HS-27A (cell line): Measurements from ENCODE around the gene ATRIP.
A peak's percentile ranks its signal among the peaks of the same experiment; 100 is the strongest.
"Not testable (repeated sequence)": the region's sequence is repeated elsewhere in the genome, so short reads cannot be mapped to it uniquely, and the experiment has no call there.

Experiments
- DNase-seq: peaks from one replicate; pipeline ENCODE4 v3.0.0-alpha.2; 2012; ENCODE audit warnings: low read depth, missing footprints

Gene ATRIP

DNA sequence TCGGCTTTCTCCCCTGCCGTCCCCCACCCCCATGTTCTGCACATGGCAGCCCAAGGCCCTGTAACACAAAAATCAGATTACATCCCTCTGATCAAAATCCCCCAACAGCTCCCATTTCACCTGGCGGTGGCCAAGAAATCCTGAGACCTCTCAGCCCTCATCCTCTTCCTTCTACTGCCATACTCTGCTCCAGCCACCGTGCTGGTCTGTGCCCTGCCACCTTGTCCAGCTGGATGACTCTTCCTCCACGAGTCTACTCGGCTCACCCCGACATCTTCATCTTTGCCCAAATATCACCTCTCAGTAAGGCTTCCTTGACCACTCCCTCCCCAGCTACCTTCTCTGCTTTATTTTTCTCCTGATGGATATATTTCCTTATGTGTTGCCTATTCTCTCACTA, 9.7 kb upstream of the ATRIP start:
- no peak for DNase-seq

DNA sequence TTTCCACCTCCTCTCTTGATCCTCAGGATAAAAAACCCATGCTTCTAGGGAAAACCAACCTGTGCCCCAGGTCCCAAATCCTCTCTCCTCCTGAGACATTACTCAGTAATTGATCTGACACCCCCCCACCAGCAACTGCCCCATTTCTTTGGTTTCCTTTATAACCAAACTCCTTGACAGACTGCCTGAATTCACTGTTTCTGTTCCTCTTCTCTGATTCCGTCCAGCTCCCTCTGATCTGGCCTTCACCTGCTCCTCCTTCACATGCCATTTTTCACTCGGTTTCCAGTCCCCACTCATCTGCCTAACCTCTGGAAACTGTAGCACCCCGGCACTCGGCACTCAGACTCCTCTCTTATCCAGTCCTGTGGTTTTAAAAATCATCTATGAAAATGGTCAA, 8.7 kb upstream of the ATRIP start:
- no peak for DNase-seq

DNA sequence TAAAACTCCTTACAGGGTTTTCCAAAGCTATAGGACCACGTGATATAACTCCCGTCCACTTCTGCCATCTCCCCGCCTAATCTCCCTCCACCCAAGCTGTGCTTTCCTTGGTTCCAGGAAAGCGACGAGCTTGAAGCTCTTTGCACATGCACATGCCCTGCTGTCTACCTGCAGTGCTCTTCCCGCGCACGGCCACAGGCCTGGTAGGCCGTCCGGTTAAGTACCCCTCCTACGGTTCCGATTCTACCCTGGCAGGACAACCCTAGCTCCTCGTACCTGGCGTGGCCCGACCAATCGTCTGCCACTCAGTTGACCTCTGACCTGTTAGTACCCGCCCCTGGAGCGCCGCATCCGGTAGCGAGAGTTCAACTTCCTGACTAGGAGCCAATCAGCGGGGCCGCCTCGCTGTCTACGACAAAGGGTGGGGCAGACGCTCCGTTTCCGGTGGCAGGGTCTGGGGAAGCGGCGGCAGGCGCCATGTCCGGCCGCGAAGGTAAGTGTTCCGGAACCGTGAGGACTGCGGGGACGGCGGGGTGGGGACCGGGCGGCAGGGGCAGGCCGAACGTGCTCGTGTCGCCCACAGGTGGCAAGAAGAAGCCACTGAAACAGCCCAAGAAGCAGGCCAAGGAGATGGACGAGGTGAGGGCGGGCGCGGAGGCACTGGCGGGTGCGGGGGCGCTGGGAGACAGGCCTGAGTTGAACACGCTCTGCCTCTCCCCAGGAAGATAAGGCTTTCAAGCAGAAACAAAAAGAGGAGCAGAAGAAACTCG, 6.5 kb upstream of the ATRIP start, which contains the start of the genes CCDC51 and TMA7:
Gene CCDC51 (minus strand): TSS at position 300 of the 770 bp plus-strand sequence. CDS start 4,991 bp downstream, outside the sequence.
Gene TMA7 (plus strand): TSS at position 438 of the 770 bp plus-strand sequence. CDS start 40 bp downstream, at position 478.
- DNase-seq: peak; percentile 93

DNA sequence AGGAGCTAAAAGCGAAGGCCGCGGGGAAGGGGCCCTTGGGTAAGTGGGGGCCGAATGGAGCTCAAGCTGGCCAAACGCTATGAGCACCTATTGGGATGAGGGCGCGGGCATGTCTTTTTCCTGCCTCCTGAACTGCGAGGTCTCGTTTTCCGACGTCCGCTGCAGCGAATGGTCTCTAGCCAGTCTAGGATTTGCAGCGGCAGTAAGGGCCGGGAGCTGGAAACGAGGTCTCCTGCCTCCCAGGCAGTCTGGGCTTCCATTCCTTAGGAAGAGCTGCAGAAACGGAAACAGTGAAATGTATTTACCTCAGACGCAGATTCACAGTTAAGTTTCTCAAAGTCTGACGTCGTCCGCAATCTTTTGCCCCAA, 6.0 kb upstream of the ATRIP start:
- no peak for DNase-seq

DNA sequence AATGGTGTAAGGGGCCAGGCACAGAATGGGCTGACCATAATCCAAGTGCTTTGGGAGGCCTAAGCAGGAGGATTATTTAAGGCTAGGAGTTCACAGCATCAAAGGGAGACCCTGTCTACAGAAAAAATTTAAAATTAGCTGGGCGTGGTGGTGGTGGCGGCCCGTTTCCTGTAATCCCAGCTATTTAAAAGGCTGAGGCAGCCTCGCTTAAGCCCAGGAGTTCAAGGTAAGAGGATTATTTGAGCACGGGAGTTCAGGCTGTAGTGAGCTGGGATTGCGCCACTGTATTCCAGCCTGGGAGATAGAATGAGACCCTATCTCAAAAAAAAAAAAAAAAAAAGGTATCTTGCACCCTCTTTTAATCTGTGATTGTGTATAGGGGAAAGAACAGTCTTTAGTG, 4.6 kb upstream of the ATRIP start:
- DNase-seq: no peak

DNA sequence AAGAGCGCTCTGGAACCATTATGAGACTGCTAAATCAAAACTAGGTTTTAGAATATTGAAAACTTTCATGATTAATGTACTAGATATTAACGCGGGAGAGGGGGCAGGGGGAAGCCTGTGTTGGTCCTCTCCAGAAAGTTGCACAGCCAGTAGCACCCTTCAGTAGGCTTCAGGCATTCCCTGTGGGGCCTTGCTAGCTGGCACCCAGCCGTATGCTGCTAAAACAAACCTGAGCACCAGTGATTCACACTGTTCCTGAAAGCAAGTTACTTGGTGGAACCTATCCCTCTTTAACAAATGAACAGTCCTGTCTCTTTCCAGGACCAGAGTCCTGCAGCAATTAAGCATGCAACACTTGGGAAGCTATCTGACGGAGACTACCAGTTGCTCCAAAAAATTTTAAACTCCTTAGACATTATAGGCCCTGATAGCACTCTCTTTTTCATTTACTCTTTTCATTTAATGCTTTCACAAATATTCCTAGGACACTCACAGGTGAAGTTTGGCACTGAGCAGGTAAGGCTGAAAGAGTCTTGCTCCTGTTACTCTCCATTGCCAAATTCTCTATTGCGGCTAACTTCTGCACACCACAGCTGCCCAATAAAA, 1.2 kb upstream of the ATRIP start:
- no peak for DNase-seq

DNA sequence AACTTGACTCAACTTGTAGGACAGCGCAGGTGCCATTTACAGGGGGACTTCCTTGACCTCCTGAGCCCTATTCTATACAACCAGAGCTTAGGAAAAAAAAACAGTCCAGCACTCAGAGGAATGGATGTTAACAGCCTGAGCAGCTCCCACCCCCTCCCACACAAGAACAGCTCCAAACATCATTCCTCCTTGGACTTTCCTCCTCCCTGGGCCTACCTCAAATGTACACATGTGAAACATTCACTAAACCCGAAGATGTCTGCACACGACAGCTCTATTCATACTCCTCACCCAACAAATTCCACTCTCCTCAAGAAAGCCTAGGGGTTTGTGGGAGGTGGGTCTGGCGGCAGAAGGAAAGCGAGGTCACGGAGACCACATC, 503 bp upstream of the ATRIP start:
- no peak for DNase-seq

DNA sequence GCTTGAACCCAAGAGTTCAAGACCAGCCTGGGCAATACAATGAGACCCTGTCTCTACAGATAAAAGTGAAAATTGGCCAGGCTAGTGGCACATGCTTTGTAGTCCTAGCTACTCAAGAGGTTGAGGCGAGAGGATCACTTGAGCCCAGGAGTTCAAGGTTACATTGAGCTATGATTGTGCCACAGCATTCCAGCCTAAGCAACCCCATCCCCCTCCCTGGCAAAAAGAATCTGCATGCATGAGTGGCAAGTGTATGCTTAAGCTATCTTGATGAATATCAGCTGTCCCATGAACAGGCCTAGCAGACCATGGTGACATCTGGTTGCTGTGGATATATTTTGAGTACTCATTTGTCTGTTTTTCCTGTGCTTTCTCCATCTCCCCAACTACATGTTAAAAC, 4.7 kb downstream of the ATRIP start:
- DNase-seq: no peak

DNA sequence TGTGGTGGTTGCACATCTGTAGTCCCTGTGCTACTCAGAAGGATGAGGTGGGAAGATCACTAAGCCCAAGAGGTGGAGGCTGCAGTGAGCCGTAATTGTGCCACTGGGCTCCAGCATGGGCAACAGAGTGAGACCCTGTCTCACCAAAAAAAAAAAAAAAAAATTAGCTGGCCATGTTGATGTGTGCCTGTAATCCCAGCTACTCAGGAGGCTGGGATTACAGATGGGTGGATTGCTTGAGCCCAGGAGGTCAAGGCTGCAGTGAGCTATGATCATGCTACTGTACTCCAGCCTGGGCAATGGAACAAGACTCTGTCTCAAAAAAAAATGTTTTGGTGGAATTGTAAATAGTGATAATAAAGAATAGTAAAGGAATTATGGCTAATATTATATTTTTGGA, 9.9 kb downstream of the ATRIP start:
- no peak for DNase-seq

DNA sequence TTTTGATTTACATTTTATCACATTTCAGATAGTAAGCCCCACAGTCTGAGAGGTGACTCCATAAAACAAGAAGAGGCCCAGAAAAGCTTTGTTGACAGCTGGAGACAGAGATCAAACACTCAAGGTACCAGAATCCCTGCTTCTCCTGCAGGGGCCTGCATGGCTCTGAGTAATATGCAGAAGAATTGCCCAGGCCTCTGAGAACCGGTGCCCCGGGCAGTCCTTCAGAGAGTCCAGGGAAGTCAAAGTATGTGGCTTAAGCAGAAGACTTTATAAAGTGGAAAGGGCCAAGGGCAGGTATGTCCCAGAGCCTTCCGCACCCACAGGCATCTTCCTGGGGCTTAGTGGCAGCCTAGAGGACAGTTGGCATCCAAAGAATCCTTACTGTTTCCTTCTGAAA, 12.8 kb downstream of the ATRIP start:
- no peak for DNase-seq

DNA sequence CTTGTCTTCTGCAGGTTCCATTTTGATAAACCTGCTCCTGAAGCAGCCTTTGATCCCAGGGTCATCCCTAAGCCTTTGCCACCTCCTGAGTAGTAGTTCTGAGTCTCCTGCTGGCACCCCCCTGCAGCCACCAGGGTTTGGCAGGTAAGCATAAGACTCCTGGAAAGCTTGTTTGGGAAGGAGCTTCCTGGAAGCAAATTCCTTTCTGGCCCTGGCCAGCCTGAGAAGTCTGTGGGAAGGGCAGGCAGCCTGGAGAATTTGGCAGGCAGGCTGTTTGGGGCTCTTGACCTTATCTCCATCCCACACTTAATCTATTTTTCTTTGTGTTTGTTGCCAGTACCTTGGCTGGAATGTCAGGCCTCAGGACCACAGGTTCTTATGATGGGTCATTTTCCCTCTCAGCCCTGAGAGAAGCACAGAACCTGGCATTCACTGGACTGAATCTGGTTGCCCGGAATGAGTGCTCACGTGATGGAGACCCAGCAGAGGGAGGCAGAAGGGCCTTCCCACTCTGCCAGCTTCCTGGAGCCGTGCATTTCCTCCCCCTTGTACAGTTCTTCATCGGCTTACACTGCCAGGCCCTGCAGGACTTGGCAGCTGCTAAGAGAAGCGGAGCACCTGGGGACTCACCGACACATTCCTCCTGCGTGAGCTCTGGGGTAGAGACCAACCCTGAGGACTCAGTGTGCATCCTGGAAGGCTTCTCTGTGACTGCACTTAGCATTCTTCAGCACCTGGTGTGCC, 13.4 kb downstream of the ATRIP start:
- no peak for DNase-seq

DNA sequence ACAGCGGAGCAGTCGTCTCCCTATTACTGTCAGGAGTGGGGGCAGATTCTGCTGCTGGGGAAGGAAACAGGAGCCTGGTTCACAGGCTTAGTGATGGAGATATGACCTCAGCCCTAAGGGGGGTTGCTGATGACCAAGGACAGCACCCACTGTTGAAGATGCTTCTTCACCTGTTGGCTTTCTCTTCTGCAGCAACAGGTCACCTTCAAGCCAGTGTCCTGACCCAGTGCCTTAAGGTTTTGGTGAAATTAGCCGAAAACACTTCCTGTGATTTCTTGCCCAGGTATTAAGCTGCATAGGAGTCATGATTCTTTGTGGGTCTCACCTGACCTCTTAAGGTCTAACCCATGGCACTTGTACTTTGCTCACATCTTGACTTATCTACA, 14.0 kb downstream of the ATRIP start:
- no peak for DNase-seq

DNA sequence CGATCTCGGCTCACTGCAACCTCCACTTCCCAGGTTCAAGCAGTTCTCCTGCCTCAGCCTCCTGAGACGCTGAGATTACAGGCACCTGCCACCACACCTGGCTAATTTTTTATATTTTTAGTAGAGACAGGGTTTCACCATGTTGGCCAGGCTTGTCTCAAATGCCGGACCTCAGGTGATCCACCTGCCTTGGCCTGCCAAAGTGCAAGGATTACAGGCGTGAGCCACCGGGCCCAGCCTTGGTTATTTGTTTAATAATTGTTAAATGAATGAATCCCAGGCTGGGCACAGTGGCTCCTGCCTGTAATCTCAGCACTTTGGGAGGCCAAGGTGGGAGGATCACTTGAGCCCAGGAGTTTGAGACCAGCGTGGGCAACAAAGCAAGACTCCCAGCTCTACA, 15.2 kb downstream of the ATRIP start:
- DNase-seq: not testable (repeated sequence)

DNA sequence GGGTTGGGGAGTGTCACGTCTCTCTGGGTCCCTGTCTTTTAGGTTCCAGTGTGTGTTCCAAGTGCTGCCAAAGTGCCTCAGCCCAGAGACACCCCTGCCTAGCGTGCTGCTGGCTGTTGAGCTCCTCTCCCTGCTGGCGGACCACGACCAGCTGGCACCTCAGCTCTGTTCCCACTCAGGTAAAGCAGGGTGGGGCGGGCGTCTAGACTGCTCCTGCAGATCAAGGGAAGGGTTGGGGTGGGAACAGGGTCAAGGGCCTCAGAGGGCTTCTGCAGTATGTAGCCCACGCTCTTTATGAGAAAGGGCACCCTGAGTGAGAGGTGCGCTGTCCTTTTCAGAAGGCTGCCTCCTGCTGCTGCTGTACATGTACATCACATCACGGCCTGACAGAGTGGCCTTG, 17.2 kb downstream of the ATRIP start:
- DNase-seq: no peak

DNA sequence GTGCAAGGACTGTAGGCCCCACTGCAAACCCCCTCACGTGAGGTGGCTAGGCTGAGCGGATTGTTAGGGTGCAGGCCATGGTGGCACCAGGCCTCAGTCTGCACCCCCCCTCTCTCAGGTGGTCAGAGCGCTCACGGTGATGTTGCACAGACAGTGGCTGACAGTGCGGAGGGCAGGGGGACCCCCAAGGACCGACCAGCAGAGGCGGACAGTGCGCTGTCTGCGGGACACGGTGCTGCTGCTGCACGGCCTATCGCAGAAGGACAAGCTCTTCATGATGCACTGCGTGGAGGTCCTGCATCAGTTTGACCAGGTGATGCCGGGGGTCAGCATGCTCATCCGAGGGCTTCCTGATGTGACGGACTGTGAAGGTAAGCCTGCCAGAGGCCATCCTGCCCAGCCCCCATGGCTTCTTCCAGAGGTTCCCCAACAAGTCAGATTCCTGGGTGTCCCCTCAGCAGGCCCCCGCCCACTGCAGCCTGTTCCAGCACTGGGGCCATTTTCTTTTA, 18.2 kb downstream of the ATRIP start:
- no peak for DNase-seq

DNA sequence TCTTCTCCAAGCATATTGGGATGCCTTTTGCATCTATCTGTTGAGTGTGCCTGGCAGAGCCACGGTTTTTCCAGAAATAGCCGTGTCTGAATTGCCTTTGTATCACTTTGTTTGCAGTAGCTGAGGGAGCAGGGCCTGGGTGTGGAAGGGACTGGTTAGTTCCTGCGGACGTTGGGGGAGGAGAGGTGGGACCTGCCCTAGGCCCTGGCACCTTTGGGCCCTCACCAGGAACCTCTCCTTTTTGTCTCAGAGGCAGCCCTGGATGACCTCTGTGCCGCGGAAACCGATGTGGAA, 18.6 kb downstream of the ATRIP start:
- DNase-seq: no peak

DNA sequence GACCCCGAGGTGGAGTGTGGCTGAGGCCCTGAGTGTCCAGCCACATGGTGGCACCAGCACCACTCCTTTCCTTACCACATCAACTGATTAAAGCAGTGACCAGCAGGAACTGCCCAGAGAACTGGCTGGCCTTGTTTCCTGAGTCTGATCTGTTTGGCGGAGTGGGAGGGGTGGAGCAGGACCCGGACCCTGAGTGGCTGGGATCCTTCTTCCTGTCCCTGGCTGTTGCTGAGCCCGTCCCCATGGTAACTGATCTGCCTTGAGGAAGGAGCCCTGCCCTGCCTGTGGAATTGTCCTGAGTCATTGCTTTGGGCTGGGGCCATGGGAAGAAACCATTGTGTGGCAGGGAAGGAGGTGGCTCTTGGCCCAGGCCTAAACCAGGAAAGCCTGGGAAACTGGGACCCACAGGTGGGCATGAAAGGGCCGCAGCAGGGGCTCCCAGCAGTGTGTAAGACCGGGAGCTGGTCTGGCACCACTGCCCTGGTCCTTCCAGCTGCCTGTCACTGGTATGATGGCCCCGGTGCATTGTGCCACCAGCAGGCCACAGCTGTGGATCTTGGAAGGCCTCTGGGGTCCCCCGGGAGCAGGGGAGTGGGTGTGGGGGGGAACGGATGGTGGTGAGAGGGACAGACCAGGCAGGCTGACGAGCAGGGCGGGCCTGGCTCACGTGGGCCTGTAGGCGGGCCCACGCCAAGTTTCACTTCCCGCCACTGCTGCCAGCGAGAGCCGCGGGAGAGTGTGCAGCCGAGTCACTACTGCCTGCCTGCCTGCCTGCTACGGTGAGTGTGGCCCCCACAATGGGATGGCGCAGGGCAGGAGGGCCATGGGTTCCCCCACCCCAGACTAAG, 19.2 kb downstream of the ATRIP start:
- peak; percentile 99 for DNase-seq

DNA sequence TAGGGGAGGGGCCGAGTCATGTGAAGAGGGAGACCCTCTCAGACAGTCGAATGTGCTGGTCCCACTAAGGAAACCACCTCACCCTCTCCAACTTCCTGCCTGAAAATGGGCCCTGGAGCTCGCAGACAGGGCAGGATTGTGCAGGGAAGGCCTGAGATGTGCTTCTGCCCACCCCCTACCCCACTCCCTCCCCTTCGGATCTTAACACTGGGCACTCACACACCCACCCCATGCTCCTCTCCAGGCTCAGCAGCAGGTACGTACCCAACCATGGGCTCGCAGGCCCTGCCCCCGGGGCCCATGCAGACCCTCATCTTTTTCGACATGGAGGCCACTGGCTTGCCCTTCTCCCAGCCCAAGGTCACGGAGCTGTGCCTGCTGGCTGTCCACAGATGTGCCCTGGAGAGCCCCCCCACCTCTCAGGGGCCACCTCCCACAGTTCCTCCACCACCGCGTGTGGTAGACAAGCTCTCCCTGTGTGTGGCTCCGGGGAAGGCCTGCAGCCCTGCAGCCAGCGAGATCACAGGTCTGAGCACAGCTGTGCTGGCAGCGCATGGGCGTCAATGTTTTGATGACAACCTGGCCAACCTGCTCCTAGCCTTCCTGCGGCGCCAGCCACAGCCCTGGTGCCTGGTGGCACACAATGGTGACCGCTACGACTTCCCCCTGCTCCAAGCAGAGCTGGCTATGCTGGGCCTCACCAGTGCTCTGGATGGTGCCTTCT, 20.0 kb downstream of the ATRIP start:
- no peak for DNase-seq

DNA sequence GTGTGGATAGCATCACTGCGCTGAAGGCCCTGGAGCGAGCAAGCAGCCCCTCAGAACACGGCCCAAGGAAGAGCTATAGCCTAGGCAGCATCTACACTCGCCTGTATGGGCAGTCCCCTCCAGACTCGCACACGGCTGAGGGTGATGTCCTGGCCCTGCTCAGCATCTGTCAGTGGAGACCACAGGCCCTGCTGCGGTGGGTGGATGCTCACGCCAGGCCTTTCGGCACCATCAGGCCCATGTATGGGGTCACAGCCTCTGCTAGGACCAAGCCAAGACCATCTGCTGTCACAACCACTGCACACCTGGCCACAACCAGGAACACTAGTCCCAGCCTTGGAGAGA, 20.5 kb downstream of the ATRIP start:
- no peak for DNase-seq

DNA sequence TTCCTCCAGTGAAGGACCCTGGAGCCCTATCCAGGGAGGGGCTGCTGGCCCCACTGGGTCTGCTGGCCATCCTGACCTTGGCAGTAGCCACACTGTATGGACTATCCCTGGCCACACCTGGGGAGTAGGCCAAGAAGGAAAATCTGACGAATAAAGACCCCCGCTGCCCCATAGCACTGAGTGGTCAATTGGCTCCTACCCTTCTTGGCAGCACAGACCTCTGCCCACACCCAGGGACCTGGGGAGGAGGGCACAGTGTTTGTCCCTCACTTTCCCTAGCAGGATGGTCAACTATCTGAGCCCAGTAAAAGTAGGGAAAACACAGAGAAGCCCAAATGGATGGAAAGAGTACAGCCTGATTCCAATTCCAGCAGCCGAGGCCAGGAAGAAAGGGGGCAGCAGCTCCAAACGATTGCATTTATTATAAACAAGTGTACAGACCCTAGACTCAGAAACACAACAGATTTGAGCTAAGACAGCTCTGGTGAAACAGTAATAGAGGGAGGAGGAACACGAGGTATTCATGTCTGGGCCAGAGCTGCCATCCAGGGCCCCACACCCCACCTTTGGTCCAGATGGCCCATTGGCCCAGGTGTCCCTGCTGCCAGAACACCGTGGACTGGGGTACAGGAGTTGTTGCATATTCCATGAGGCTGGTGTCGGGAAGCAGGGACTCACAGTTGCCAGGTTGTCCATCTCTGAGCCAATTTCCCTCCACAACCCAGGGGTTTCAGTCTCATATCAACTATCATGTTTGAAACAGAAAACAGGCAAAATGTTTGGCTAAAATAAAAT, 21.1 kb downstream of the ATRIP start:
- no peak for DNase-seq

DNA sequence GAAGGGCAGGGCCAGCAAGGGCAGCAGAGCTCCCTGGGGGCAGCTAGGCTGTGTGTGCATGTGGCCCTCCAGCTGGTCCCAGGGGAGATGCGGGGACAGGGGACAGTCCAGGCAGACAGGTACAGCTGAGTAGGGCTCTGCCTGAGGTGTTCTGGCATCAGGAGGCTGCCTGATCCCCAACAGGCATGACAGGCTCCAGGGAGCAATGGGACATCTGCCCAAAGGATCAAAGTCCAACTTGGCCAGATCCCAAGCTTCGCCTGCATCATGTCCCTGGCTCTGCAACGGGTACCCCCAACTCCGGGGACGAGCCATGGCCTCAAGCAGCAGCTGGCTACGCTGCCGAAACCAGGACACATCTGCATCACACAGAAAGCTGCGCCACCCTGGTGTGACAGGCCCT, 21.8 kb downstream of the ATRIP start:
- no peak for DNase-seq
